HEK293T (cell line): ENCODE data around the gene PRPSAP2.

Experiments used
- ARNT ChIP-seq: fragments of 450-650 bp; IDR thresholded peaks from 2 replicates; pipeline ENCODE4 v1.6.1; 2017; ENCODE audit warnings: mild to moderate bottlenecking
- FOXM1 ChIP-seq: fragments of 450-650 bp; IDR thresholded peaks from 2 replicates; pipeline ENCODE4 v1.6.1; 2017; ENCODE audit warnings: mild to moderate bottlenecking, borderline replicate concordance
- HDGF ChIP-seq: fragments of 450-650 bp; IDR thresholded peaks from 2 replicates; pipeline ENCODE4 v1.6.1; 2017; ENCODE audit warnings: antibody characterized with exemption, borderline replicate concordance
- NFRKB ChIP-seq: fragments of 450-650 bp; IDR thresholded peaks from 2 replicates; pipeline ENCODE4 v1.6.1; 2016; ENCODE audit warnings: mild to moderate bottlenecking, moderate library complexity
- SP1 ChIP-seq: fragments of 450-650 bp; IDR thresholded peaks from 2 replicates; pipeline ENCODE4 v1.6.1; 2017
- SUZ12 ChIP-seq: fragments of 450-650 bp; IDR thresholded peaks from 2 replicates; pipeline ENCODE4 v1.6.1; 2016; ENCODE audit warnings: mild to moderate bottlenecking

- TF ChIP-seq SP1, result no peak
- TF ChIP-seq FOXM1, result no peak
- TF ChIP-seq SUZ12, result no peak
- TF ChIP-seq ARNT, result no peak
- no peak for TF ChIP-seq NFRKB
- no peak for TF ChIP-seq HDGF
These were observed 95.3 kb downstream of the PRPSAP2 start for GRCh38 chr17:18953231-18953728.
